A549 treated with RU486 at 1 μM for 4 hours (cell line): ENCODE measurements around the gene KCNMB1. TPM values are rescaled to one million over a fixed set of nuclear protein-coding genes. Genes with fewer than 3 reads are reported as not detected.

Source experiments
- total RNA-seq: library from RNA; stranded (reverse); fragments of 200-300 nt; extraction: Qiagen RNA extraction; gene quantifications from 5 replicates; pipeline ENCODE4 v1.2.3, GENCODE V29; 2022; ENCODE audit warnings: low read depth

Gene KCNMB1
- total RNA-seq: 0.05 TPM in 1 of 5 replicates, not detected in the others

GRCh38 chr5:170388818-170389549 lies at the start of gene KCNMB1:
TSS of gene KCNMB1 (minus strand) at chr5:170389367. CDS start at chr5:170385447, 3,920 bp downstream.

Other genes starting within 250 kb of the KCNMB1 start
- not detected in 5 replicates for gene C5orf58, start 156.4 kb downstream of the KCNMB1 start, total RNA-seq
- not detected in 5 replicates for gene LCP2, start 91.6 kb downstream of the KCNMB1 start, total RNA-seq
- gene KCNIP1, start 114.7 kb upstream of the KCNMB1 start, total RNA-seq: not detected in 5 replicates